Measurements from ENCODE around the gene CCDC102A. TPM values are rescaled to one million over a fixed set of nuclear protein-coding genes. Genes with fewer than 3 reads are reported as not detected.

The CCDC102A gene
- total RNA-seq, 1 experiment from 2014 or later: 5.2 TPM

DNA sequence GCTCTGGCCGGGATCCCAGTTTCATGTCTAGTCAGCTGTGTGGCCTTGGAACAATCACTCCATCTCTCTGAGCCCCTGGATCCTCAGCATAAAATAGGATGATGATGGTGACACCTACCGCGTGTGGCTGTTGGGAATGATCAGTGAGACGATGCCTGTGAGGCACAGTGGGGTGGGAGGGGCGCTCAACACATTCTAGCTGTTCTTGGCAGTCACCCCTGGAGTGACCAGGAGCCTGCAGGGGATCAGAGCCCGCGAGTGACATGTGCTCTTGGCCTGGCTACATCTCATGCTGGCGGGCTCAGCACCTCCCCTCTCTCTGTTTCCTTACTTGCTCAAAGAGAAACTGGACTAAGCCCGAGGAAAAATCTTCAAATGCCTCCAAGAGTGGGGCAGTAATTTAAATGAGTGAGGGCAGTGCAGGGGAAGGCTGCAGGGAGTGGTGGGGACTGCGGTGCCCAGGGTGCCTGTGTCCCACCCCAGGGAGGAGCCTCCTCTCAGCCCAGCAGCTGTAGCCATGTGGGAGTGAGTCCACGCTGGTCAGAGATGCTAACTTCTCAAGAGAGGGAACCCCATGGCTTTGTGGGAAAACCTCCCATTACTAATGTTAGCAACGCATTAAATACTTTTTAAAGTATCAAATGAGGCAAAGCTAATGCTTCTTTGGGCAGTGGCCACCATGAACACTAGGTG is 27.0 kb downstream of the CCDC102A start:
- Mint-ChIP-seq H3K4me3 (no peak overlapping the region), H3K9me3 (no peaks in the 10 kb centered on the region), H3K27me3 (ENCODE audit: low read depth) (no peaks in the 10 kb centered on the region), H3K27ac (no peak overlapping the region), H3K4me1 (peaks cover 12% of the 10 kb centered on the region), H3K36me3 (no peaks in the 10 kb centered on the region)
- CTCF ChIA-PET: interaction anchor here (0.8 to 5.3 kb wide), 5 partner anchors 9 to 47 kb away, joined by 3 to 46 read pairs (median 4); partner anchors contain the start of gene POLR2C
- no peak for ATAC-seq
- POLR2A ChIA-PET: no interaction called here
- DNase-seq (ENCODE audit: low spot score): no peak
- TF ChIP-seq ZNF317 (CRISPR knock-in tag; IDR thresholded peaks at IDR 0.05; ENCODE audit: borderline replicate concordance, low read depth) (no peak), HMGA2 (CRISPR knock-in tag; IDR thresholded peaks at IDR 0.05) (no peak), NR2C2 (CRISPR knock-in tag; IDR thresholded peaks at IDR 0.05) (no peak), ELF4 (CRISPR knock-in tag; IDR thresholded peaks at IDR 0.05; ENCODE audit: low read depth) (no peak), MXD4 (CRISPR knock-in tag; IDR thresholded peaks at IDR 0.05; ENCODE audit: borderline replicate concordance) (no peak), CTCF (IDR thresholded peaks at IDR 0.05) (no peak), RORB (CRISPR knock-in tag; IDR thresholded peaks at IDR 0.05) (no peak), ARID4B (CRISPR knock-in tag; IDR thresholded peaks at IDR 0.05; ENCODE audit: borderline replicate concordance) (no peak), MYBL2 (CRISPR knock-in tag; IDR thresholded peaks at IDR 0.05) (no peak), ZSCAN18 (CRISPR knock-in tag; IDR thresholded peaks at IDR 0.05) (no peak), FOXP1 (CRISPR knock-in tag; IDR thresholded peaks at IDR 0.05; ENCODE audit: borderline replicate concordance) (no peak), E2F4 (CRISPR knock-in tag; IDR thresholded peaks at IDR 0.05; ENCODE audit: borderline replicate concordance, low read depth) (no peak), AR (CRISPR knock-in tag; IDR thresholded peaks at IDR 0.05) (no peak), FOXK1 (CRISPR knock-in tag; IDR thresholded peaks at IDR 0.05) (no peak)
- TF ChIP-seq, protein P1, sequence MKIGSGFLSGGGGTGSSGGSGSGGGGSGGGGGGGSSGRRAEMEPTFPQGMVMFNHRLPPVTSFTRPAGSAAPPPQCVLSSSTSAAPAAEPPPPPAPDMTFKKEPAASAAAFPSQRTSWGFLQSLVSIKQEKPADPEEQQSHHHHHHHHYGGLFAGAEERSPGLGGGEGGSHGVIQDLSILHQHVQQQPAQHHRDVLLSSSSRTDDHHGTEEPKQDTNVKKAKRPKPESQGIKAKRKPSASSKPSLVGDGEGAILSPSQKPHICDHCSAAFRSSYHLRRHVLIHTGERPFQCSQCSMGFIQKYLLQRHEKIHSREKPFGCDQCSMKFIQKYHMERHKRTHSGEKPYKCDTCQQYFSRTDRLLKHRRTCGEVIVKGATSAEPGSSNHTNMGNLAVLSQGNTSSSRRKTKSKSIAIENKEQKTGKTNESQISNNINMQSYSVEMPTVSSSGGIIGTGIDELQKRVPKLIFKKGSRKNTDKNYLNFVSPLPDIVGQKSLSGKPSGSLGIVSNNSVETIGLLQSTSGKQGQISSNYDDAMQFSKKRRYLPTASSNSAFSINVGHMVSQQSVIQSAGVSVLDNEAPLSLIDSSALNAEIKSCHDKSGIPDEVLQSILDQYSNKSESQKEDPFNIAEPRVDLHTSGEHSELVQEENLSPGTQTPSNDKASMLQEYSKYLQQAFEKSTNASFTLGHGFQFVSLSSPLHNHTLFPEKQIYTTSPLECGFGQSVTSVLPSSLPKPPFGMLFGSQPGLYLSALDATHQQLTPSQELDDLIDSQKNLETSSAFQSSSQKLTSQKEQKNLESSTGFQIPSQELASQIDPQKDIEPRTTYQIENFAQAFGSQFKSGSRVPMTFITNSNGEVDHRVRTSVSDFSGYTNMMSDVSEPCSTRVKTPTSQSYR (CRISPR knock-in tag; IDR thresholded peaks at IDR 0.05): no peak
- TF ChIP-seq, protein P2, sequence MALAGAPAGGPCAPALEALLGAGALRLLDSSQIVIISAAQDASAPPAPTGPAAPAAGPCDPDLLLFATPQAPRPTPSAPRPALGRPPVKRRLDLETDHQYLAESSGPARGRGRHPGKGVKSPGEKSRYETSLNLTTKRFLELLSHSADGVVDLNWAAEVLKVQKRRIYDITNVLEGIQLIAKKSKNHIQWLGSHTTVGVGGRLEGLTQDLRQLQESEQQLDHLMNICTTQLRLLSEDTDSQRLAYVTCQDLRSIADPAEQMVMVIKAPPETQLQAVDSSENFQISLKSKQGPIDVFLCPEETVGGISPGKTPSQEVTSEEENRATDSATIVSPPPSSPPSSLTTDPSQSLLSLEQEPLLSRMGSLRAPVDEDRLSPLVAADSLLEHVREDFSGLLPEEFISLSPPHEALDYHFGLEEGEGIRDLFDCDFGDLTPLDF (CRISPR knock-in tag; IDR thresholded peaks at IDR 0.05): no peak
- TF ChIP-seq, protein P3, sequence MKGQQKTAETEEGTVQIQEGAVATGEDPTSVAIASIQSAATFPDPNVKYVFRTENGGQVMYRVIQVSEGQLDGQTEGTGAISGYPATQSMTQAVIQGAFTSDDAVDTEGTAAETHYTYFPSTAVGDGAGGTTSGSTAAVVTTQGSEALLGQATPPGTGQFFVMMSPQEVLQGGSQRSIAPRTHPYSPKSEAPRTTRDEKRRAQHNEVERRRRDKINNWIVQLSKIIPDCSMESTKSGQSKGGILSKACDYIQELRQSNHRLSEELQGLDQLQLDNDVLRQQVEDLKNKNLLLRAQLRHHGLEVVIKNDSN (CRISPR knock-in tag; IDR thresholded peaks at IDR 0.05): no peak
- TF ChIP-seq, protein P4, sequence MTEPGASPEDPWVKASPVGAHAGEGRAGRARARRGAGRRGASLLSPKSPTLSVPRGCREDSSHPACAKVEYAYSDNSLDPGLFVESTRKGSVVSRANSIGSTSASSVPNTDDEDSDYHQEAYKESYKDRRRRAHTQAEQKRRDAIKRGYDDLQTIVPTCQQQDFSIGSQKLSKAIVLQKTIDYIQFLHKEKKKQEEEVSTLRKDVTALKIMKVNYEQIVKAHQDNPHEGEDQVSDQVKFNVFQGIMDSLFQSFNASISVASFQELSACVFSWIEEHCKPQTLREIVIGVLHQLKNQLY (CRISPR knock-in tag; IDR thresholded peaks at IDR 0.05): no peak

Data from WTC11 (cell line).